ENCODE results near the gene COX8C. TPM values are rescaled to one million over a fixed set of nuclear protein-coding genes. Genes with fewer than 3 reads are reported as not detected.

The COX8C gene
- total RNA-seq, 1 donor: not detected

DNA sequence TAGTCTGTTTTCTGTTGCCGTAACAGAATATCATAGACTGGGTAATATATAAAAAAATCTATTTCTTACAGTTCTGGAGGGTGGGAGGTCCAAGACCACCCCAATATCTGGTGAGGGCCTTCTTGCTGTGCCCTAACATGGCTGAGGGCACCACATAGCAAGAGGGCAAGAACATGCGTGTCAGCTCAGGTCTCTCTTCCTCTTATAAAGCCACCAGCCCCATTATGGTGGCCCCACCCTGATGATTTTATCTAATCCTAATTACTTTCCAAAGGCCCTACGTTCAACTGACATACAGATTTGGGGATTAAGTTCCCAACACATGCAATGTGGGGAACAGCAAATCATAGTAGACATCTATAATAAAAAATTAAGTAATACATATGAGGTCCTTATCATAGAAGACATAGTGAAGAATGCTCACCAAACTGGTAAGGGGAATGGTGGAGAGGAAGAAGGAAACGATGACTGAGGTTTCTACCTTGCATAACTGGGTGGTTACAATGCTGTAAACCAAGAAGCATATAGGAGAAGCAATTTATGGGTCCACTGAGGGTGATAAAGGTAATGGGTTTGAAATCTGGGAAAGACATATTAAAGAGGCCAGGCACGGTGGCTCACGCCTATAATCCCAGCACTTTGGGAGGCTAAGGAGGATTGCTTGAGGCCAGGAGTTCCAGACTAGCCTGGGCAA lies 41.1 kb upstream of the COX8C start:
- H3K27ac ChIP-seq (ENCODE audit: low read depth, low read length): peak overlapping the region; percentile 32
- H3K4me3 ChIP-seq (ENCODE audit: insufficient read depth, low read length): no peak overlapping the region
- H3K27me3 ChIP-seq (ENCODE audit: insufficient read depth, low read length): no peaks in the 10 kb centered on the region
- no peaks in the 10 kb centered on the region for H3K9me3 ChIP-seq (ENCODE audit: low read depth, low read length)
- DNase-seq (ENCODE audit: insufficient read length, low spot score, missing footprints): no peak
- no peak overlapping the region for H3K4me2 ChIP-seq (ENCODE audit: insufficient read depth, low read length)
- H3K79me2 ChIP-seq (ENCODE audit: insufficient read depth, low read length): peaks cover 86% of the 10 kb centered on the region
- H2AFZ ChIP-seq (ENCODE audit: low read length): no peak overlapping the region
- TF ChIP-seq, protein P1, sequence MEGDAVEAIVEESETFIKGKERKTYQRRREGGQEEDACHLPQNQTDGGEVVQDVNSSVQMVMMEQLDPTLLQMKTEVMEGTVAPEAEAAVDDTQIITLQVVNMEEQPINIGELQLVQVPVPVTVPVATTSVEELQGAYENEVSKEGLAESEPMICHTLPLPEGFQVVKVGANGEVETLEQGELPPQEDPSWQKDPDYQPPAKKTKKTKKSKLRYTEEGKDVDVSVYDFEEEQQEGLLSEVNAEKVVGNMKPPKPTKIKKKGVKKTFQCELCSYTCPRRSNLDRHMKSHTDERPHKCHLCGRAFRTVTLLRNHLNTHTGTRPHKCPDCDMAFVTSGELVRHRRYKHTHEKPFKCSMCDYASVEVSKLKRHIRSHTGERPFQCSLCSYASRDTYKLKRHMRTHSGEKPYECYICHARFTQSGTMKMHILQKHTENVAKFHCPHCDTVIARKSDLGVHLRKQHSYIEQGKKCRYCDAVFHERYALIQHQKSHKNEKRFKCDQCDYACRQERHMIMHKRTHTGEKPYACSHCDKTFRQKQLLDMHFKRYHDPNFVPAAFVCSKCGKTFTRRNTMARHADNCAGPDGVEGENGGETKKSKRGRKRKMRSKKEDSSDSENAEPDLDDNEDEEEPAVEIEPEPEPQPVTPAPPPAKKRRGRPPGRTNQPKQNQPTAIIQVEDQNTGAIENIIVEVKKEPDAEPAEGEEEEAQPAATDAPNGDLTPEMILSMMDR (IDR thresholded peaks at IDR 0.05; ENCODE audit: extremely low read depth, low read depth, low read length): no peak
- peaks cover 31% of the 10 kb centered on the region for H3K4me1 ChIP-seq (ENCODE audit: insufficient read depth, low read length)
- H3K36me3 ChIP-seq (ENCODE audit: insufficient read depth, low read length): no peaks in the 10 kb centered on the region
- H4K20me1 ChIP-seq (ENCODE audit: insufficient read depth, low read length): peaks cover 15% of the 10 kb centered on the region

DNA sequence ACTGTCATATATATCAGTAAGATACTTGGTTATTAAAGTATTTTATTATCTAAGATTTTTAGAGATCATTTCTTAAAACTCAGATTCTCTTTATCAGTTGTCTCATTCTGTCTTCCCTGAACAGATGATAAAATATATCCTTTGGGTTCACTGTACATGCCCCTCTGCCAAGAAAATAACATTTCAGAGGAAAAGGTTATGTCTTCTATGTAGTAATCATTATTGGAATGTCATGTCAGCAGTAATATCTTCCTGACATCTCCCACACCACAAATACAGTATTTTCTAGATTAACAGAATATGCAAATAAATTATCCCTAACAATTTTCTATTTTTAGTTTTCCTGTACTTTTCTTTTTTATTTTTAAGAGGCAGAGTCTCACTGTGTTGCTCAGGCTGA lies 40.2 kb upstream of the COX8C start:
- TF ChIP-seq, protein P1 (IDR thresholded peaks at IDR 0.05; ENCODE audit: extremely low read depth, low read depth, low read length): no peak
- Histone ChIP-seq H2AFZ (ENCODE audit: low read length) (no peak overlapping the region), H3K27ac (ENCODE audit: low read depth, low read length) (no peak overlapping the region), H3K36me3 (ENCODE audit: insufficient read depth, low read length) (no peaks in the 10 kb centered on the region), H4K20me1 (ENCODE audit: insufficient read depth, low read length) (peaks cover 17% of the 10 kb centered on the region), H3K9me3 (ENCODE audit: low read depth, low read length) (no peaks in the 10 kb centered on the region), H3K27me3 (ENCODE audit: insufficient read depth, low read length) (no peaks in the 10 kb centered on the region), H3K4me1 (ENCODE audit: insufficient read depth, low read length) (peaks cover 26% of the 10 kb centered on the region), H3K4me2 (ENCODE audit: insufficient read depth, low read length) (no peak overlapping the region), H3K79me2 (ENCODE audit: insufficient read depth, low read length) (peaks cover 85% of the 10 kb centered on the region), H3K4me3 (ENCODE audit: insufficient read depth, low read length) (no peak overlapping the region)
- DNase-seq (ENCODE audit: insufficient read length, low spot score, missing footprints): no peak

DNA sequence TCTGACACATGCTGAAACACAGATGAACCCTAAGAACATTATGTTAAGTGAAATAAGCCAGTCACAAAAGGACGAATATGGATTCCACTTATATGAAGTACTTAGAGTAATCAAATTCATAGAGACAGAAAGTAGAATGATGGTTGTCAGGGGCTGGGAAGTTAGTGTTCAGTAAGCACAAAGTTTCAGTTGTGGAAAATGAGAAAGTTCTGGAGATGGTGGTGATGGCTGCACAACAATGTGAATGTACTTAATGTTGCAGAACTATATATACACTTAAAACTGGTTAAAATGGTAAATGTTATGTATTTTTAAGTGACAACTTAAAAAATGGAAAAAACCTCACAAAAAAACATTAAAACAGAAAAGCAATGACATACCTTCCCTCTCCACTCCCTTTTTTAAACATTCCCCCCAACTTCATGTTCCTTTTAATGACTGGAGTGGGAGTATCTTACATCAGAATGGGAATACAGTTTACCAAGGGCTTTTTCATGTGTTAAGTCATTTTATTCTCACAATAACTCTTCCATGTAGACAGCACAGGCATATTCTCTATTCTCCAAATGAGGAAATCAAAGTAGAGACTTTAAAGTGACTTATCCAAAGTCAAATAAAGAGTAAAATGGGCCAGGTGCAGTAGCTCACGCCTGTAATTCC lies 38.2 kb upstream of the COX8C start:
- Histone ChIP-seq H3K36me3 (ENCODE audit: insufficient read depth, low read length) (no peaks in the 10 kb centered on the region), H2AFZ (ENCODE audit: low read length) (no peak overlapping the region), H3K4me2 (ENCODE audit: insufficient read depth, low read length) (no peak overlapping the region), H3K27ac (ENCODE audit: low read depth, low read length) (no peak overlapping the region), H3K79me2 (ENCODE audit: insufficient read depth, low read length) (peaks cover 93% of the 10 kb centered on the region), H3K27me3 (ENCODE audit: insufficient read depth, low read length) (no peaks in the 10 kb centered on the region), H3K4me1 (ENCODE audit: insufficient read depth, low read length) (peaks cover 15% of the 10 kb centered on the region), H3K9me3 (ENCODE audit: low read depth, low read length) (no peaks in the 10 kb centered on the region), H3K4me3 (ENCODE audit: insufficient read depth, low read length) (no peak overlapping the region), H4K20me1 (ENCODE audit: insufficient read depth, low read length) (peaks cover 28% of the 10 kb centered on the region)
- DNase-seq (ENCODE audit: insufficient read length, low spot score, missing footprints): no peak
- TF ChIP-seq, protein P1 (IDR thresholded peaks at IDR 0.05; ENCODE audit: extremely low read depth, low read depth, low read length): no peak

GRCh38 chr14:93309427-93309966 lies 37.5 kb upstream of the COX8C start:
- Histone ChIP-seq H4K20me1 (ENCODE audit: insufficient read depth, low read length) (peaks cover 27% of the 10 kb centered on the region), H3K79me2 (ENCODE audit: insufficient read depth, low read length) (peaks cover 92% of the 10 kb centered on the region), H3K4me2 (ENCODE audit: insufficient read depth, low read length) (no peak overlapping the region), H3K4me3 (ENCODE audit: insufficient read depth, low read length) (no peak overlapping the region), H3K36me3 (ENCODE audit: insufficient read depth, low read length) (no peaks in the 10 kb centered on the region), H3K27ac (ENCODE audit: low read depth, low read length) (no peak overlapping the region), H3K4me1 (ENCODE audit: insufficient read depth, low read length) (peaks cover 12% of the 10 kb centered on the region), H3K9me3 (ENCODE audit: low read depth, low read length) (no peaks in the 10 kb centered on the region), H2AFZ (ENCODE audit: low read length) (no peak overlapping the region), H3K27me3 (ENCODE audit: insufficient read depth, low read length) (no peaks in the 10 kb centered on the region)
- TF ChIP-seq, protein P1 (IDR thresholded peaks at IDR 0.05; ENCODE audit: extremely low read depth, low read depth, low read length): no peak
- DNase-seq (ENCODE audit: insufficient read length, low spot score, missing footprints): no peak
